Neuronal stem cell (in vitro differentiated cells): Measurements from ENCODE around the gene PCED1A.

Experiments used
- DNase-seq: peaks from one replicate; pipeline ENCODE4 v3.0.0-alpha.2; 2013; ENCODE audit warnings: low spot score
- H2AFZ ChIP-seq: one replicate; pipeline ENCODE4 v1.6.1; 2013; ENCODE audit warnings: mild to moderate bottlenecking, low read length, inconsistent platforms
- H2AK5ac ChIP-seq: 2 replicates; pipeline ENCODE4 v1.6.1; 2013; ENCODE audit warnings: low read depth, mild to moderate bottlenecking, inconsistent platforms, low read length, moderate library complexity, mixed read lengths
- H2BK120ac ChIP-seq: 2 replicates; pipeline ENCODE4 v1.6.1; 2013; ENCODE audit warnings: low read depth, mild to moderate bottlenecking, inconsistent platforms, low read length, moderate library complexity, mixed read lengths
- H2BK12ac ChIP-seq: one replicate; pipeline ENCODE4 v1.6.1; 2013; ENCODE audit warnings: low read length, inconsistent platforms
- H2BK15ac ChIP-seq: 2 replicates; pipeline ENCODE4 v1.6.1; 2013; ENCODE audit warnings: mild to moderate bottlenecking, low read length, inconsistent platforms, mixed read lengths
- H2BK5ac ChIP-seq: one replicate; pipeline ENCODE4 v1.6.1; 2013; ENCODE audit warnings: inconsistent platforms, mild to moderate bottlenecking, low read length, moderate library complexity
- H3K14ac ChIP-seq: one replicate; pipeline ENCODE4 v1.6.1; 2013; ENCODE audit warnings: low read length, inconsistent platforms
- H3K18ac ChIP-seq: 2 replicates; pipeline ENCODE4 v1.6.1; 2013; ENCODE audit warnings: low read length, inconsistent platforms
- H3K23ac ChIP-seq: 2 replicates; pipeline ENCODE4 v1.6.1; 2013; ENCODE audit warnings: low read depth, mild to moderate bottlenecking, mixed read lengths, low read length, inconsistent platforms; ENCODE audit not compliant: poor library complexity
- H3K27ac ChIP-seq: replicated peaks from 3 replicates; pipeline ENCODE4 v1.5.1; 2013; ENCODE audit warnings: low read length, inconsistent platforms
- H3K27me3 ChIP-seq, 3 experiments: 2 replicates each; pipeline ENCODE4 v1.6.1; 2013; ENCODE audit warnings: low read length in 3 of 3, mild to moderate bottlenecking in 2 of 3, inconsistent platforms in 1 of 3, low read depth in 1 of 3, mixed read lengths in 1 of 3, moderate library complexity in 1 of 3; ENCODE audit not compliant: control insufficient read depth in 3 of 3, insufficient read depth in 3 of 3
- H3K36me3 ChIP-seq, 2 donors: replicated peaks in 1 of 2; 2 replicates each; pipeline ENCODE4 v1.6.1; 2013; ENCODE audit warnings: low read length in 2 of 2; ENCODE audit not compliant: control insufficient read depth in 2 of 2, insufficient read depth in 2 of 2
- H3K4ac ChIP-seq: 2 replicates; pipeline ENCODE4 v1.6.1; 2013; ENCODE audit warnings: inconsistent platforms, mild to moderate bottlenecking, low read length, moderate library complexity
- H3K4me1 ChIP-seq, 2 donors: 1 replicate in 1 of 2; 2 replicates in 1 of 2; pipeline ENCODE4 v1.6.1; 2013; ENCODE audit warnings: low read length in 2 of 2, low read depth in 1 of 2; ENCODE audit not compliant: control insufficient read depth in 2 of 2, insufficient read depth in 1 of 2
- H3K4me2 ChIP-seq: one replicate; pipeline ENCODE4 v1.6.1; 2013; ENCODE audit warnings: mild to moderate bottlenecking, low read length, inconsistent platforms; ENCODE audit not compliant: insufficient read depth, poor library complexity, severe bottlenecking
- H3K4me3 ChIP-seq, 2 donors: 2 replicates each; pipeline ENCODE4 v1.5.1; 2013; ENCODE audit warnings: low read length in 2 of 2, mild to moderate bottlenecking in 2 of 2, inconsistent platforms in 1 of 2, moderate library complexity in 1 of 2
- H3K79me1 ChIP-seq: one replicate; pipeline ENCODE4 v1.6.1; 2013; ENCODE audit warnings: low read depth, mild to moderate bottlenecking, inconsistent platforms, low read length, moderate library complexity
- H3K9ac ChIP-seq: one replicate; pipeline ENCODE4 v1.6.1; 2013; ENCODE audit warnings: mild to moderate bottlenecking, low read depth, low read length, inconsistent platforms; ENCODE audit not compliant: poor library complexity
- H3K9me3 ChIP-seq, 2 donors: replicated peaks in 1 of 2; 2 replicates each; pipeline versions ENCODE3 to v1.6.1; 2013; ENCODE audit warnings: low read length in 2 of 2, mild to moderate bottlenecking in 2 of 2, inconsistent platforms in 1 of 2, low read depth in 1 of 2, mixed read lengths in 1 of 2, moderate library complexity in 1 of 2; ENCODE audit not compliant: control insufficient read depth in 2 of 2, insufficient read depth in 1 of 2
- H4K8ac ChIP-seq: one replicate; pipeline ENCODE4 v1.6.1; 2013; ENCODE audit warnings: low read depth, mild to moderate bottlenecking, inconsistent platforms, low read length, moderate library complexity
- H4K91ac ChIP-seq: one replicate; pipeline ENCODE4 v1.6.1; 2013; ENCODE audit warnings: low read length, low read depth, mild to moderate bottlenecking, inconsistent platforms; ENCODE audit not compliant: poor library complexity
- WGBS, 2 donors: extraction: QIAGEN DNeasy Blood & Tissue Kit; methylation state at CpG; one replicate each; pipeline ENCODE4 v1.1.7; 2013; ENCODE audit warnings: missing lambda C conversion rate in 2 of 2, mixed read lengths in 1 of 2; ENCODE audit not compliant: insufficient read length in 2 of 2, insufficient replicate concordance in 1 of 2; ENCODE audit errors: extremely low coverage in 2 of 2; 5-methylcytosine and 5-hydroxymethylcytosine counted together

The PCED1A gene

DNA sequence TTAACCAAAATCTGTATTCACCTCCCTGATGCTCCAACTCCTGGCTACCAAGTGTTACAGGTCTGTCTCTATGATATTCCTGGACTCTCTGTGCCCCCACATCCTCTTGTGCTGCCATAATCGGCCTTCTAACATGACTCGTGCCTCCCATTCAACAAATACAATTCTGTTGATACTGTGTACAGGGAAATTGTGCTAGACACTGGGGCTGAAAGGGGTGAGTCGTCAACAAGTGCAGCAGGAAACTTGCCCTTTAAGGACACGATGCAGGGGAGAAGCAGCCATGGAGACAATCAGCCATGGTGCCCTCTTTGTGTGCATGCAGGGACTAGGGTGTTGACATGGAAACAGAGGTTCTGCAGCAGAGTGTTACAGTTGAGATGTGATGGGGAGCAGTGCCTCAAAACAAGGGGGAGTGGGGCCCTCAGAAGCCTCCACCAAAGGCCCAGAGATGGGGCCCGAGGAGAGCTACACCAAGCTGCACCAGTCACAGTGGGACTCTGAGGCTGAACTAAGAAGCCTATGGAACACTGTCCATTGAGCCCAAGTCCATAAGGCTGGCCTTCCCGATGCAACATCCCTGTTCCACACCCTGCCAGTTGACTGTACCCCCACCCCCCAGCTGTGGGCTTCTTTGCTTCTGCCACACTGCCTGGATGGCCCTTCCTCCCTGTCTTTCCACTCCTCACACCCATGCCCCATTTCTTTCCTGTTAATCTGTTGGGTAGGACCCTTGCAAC, 3.1 kb downstream of the PCED1A start:
- WGBS, 2 donors = no CpG with 5 or more reads among the region's 6 CpGs
- H3K27ac ChIP-seq = no peak overlapping the region
- no peak overlapping the region for H2BK120ac ChIP-seq
- H3K79me1 ChIP-seq = peaks cover 3% of the 10 kb centered on the region
- no peak for DNase-seq
- H3K9ac ChIP-seq = no peak overlapping the region
- H3K4me3 ChIP-seq = no peak overlapping the region
- H3K4me2 ChIP-seq = no peak overlapping the region
- H4K91ac ChIP-seq = no peak overlapping the region
- H2BK5ac ChIP-seq = no peak overlapping the region
- no peak overlapping the region for H3K4ac ChIP-seq
- peaks cover 7 to 12% of the 10 kb centered on the region in 2 donors for H3K4me1 ChIP-seq
- H2BK12ac ChIP-seq = no peak overlapping the region
- no peak overlapping the region for H2BK15ac ChIP-seq
- H4K8ac ChIP-seq = no peak overlapping the region
- H3K9me3 ChIP-seq = peaks cover 0 to 4% of the 10 kb centered on the region in 2 donors
- H2AFZ ChIP-seq = no peak overlapping the region
- no peak overlapping the region for H3K23ac ChIP-seq
- no peaks in the 10 kb centered on the region for H3K27me3 ChIP-seq
- H3K18ac ChIP-seq = no peak overlapping the region
- H3K36me3 ChIP-seq = peaks cover 13 to 45% of the 10 kb centered on the region in 2 donors
- H3K14ac ChIP-seq = no peak overlapping the region
- no peak overlapping the region for H2AK5ac ChIP-seq

DNA sequence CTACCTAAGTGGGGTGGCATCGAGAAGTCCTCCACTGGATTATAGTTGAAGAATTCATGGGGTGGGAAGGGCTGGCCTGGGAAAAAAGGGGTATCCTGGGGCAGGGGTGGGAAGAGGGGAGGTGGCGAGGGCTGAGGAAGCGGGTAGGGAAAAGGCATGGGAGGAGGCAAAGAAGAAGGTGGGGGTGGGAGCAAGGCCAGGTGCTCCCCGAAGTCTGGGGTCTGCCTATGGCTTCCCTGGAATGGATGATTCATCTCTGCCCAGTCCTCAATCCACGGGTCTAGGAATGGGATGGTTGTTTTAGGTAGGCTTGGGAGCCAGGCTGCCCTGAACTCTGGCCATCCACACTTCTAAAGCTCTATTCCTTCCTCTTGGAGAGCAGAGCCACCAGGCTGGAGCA, 4.4 kb downstream of the PCED1A start:
- no peak for DNase-seq

DNA sequence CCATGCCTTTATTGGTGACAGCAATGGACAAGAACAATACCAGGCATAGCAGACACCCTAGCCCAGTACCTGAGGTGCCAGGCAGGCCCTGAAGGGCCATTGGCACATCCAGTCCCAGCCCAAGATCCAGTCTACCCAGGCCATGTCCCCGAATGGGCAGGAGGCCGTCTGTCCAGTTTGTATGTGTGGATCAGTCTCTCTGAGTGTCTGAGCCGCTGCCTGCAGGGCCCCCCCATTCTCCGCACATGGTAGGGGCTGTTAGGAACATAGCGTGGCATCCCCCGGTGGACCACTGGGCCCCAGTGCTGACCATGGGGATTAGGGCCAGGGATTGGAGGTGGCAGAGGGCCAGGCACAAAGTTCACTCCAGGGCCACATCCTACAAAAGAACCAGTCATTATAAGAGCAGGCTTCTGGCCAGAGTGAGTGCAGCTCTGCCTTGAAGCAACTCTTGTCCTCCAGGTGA, 5.1 kb downstream of the PCED1A start:
- Histone ChIP-seq H3K79me1 (peaks cover 3% of the 10 kb centered on the region), H2BK120ac (no peak overlapping the region), H3K4me3 (no peak overlapping the region), H4K91ac (no peak overlapping the region), H3K4me1 (peaks cover 7 to 8% of the 10 kb centered on the region in 2 donors), H3K4ac (no peak overlapping the region), H2AK5ac (no peak overlapping the region), H3K14ac (no peak overlapping the region), H3K18ac (no peak overlapping the region), H4K8ac (no peak overlapping the region), H3K9me3 (peaks cover 0 to 4% of the 10 kb centered on the region in 2 donors), H3K36me3 (peaks cover 13 to 45% of the 10 kb centered on the region in 2 donors), H2BK5ac (no peak overlapping the region), H3K27me3 (no peaks in the 10 kb centered on the region), H3K27ac (no peak overlapping the region), H3K9ac (no peak overlapping the region), H2AFZ (no peak overlapping the region), H3K23ac (no peak overlapping the region), H3K4me2 (no peak overlapping the region), H2BK12ac (no peak overlapping the region), H2BK15ac (no peak overlapping the region)
- WGBS, 2 donors = no CpG with 5 or more reads among the region's 6 CpGs
- no peak for DNase-seq

More for the DNA sequence above, 4.4 kb downstream of the PCED1A start:
- Histone ChIP-seq H2BK5ac (no peak overlapping the region), H3K14ac (no peak overlapping the region), H3K36me3 (peaks cover 13 to 45% of the 10 kb centered on the region in 2 donors), H2BK15ac (no peak overlapping the region), H3K4me1 (peaks cover 7 to 8% of the 10 kb centered on the region in 2 donors), H3K9me3 (peaks cover 0 to 4% of the 10 kb centered on the region in 2 donors), H3K23ac (no peak overlapping the region), H3K79me1 (peaks cover 3% of the 10 kb centered on the region), H2BK120ac (no peak overlapping the region), H3K18ac (no peak overlapping the region), H2BK12ac (no peak overlapping the region), H3K9ac (no peak overlapping the region), H2AFZ (no peak overlapping the region), H3K4me3 (no peak overlapping the region), H3K27ac (no peak overlapping the region), H4K91ac (no peak overlapping the region), H2AK5ac (no peak overlapping the region), H3K4ac (no peak overlapping the region), H3K4me2 (no peak overlapping the region), H4K8ac (no peak overlapping the region), H3K27me3 (no peaks in the 10 kb centered on the region)
- WGBS, 2 donors = no CpG with 5 or more reads among the region's 5 CpGs

DNA sequence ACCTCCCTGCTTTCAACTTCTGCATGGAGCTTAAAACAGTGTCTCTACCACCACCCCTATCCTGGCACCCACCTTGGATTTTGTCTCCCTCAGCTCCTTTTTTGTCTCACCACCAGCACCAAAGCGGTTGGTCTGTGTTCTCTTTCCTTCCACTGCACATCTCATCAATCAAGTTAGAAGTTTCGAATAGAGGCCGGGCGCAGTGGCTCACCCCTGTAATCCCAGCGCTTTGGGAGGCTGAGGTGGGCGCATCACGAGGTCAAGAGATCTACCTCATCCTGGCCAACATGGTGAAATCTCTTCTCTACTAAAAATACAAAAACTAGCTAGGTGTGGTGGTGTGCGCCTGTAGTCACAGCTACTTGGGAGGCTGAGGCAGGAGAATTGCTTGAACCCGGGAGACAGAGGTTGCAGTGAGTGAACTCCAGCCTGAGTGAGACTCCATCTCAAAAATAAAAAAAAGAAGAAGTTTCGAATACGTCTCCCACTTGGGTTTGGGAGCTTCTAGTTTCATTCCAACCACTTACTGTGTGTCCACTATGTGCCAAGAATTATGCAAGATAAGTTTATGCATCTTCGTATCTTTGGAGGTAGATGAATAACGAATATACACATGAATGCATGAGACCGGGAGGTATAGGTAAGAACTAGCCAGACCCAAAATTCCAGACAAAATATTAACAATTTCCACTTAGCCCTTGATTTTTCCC, 5.9 kb downstream of the PCED1A start:
- Histone ChIP-seq H2BK5ac (no peak overlapping the region), H3K18ac (no peak overlapping the region), H2AFZ (no peak overlapping the region), H3K4ac (no peak overlapping the region), H4K8ac (no peak overlapping the region), H3K9me3 (peaks cover 0 to 4% of the 10 kb centered on the region in 2 donors), H2BK120ac (no peak overlapping the region), H3K9ac (no peak overlapping the region), H2BK12ac (no peak overlapping the region), H3K14ac (no peak overlapping the region), H3K27me3 (no peaks in the 10 kb centered on the region), H3K4me3 (no peak overlapping the region), H2AK5ac (no peak overlapping the region), H4K91ac (no peak overlapping the region), H3K79me1 (no peaks in the 10 kb centered on the region), H3K4me2 (no peak overlapping the region), H3K27ac (no peak overlapping the region), H3K4me1 (peaks cover under 1 to 2% of the 10 kb centered on the region in 2 donors), H3K23ac (no peak overlapping the region), H3K36me3 (peaks cover 13 to 45% of the 10 kb centered on the region in 2 donors), H2BK15ac (no peak overlapping the region)
- WGBS, 2 donors = no CpG with 5 or more reads among the region's 14 CpGs
- DNase-seq = no peak
